GM19395 (cell line): ENCODE data around the gene HBQ1.
"Not testable (repeated sequence)": the region's sequence is repeated elsewhere in the genome, so short reads cannot be mapped to it uniquely, and the experiment has no call there.

Source experiments
- ATAC-seq: cut with Tn5 transposase; IDR thresholded peaks from one replicate; pipeline ENCODE4 v1.9.1; 2021; ENCODE audit warnings: mild to moderate bottlenecking, moderate library complexity; ENCODE audit not compliant: unreplicated experiment

Gene HBQ1

DNA sequence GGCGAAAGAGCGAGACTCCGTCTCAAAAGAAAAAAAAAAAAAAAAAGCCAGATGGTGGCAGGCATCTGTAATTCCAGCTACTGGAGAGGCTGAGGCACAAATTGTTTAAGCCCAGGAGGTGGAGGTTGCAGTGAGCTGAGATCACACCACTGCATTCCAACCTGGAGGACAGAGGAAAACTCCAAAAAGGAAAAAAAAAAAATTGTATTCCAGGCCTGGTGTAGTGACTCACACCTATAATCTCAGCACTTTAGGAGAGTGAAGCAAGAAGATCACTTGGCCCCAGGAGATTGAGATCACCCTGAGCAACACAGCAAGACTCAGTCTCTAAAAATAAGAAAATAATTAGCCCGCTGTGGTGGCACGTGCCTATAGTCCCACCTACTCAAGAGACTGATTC is 20.1 kb downstream of the HBQ1 start:
- no peak for ATAC-seq

GRCh38 chr16:203246-203645 is 23.0 kb downstream of the HBQ1 start:
- ATAC-seq = no peak

GRCh38 chr16:204046-204445 is 23.8 kb downstream of the HBQ1 start:
- ATAC-seq = not testable (repeated sequence)

DNA sequence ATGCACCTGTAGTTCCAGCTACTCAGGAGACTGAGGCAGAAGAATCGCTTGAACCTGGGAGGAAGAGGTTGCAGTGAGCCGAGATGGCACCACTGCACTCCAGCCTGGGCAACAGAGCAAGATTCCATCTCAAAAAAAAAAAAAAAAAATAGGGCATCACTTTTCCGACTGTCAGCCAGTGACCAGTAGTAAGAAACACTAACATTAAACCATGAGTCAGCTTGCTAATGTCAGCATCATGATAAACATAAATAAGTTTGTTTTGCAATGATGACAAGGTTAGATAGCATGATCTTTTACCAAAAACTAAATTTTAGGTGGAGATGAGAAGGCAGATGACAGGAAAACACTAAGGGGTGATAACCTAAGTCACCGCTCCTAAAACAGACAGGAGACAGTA is 29.1 kb downstream of the HBQ1 start:
- not testable (repeated sequence) for ATAC-seq

- not testable (repeated sequence) for ATAC-seq
These were observed 31.4 kb downstream of the HBQ1 start for GRCh38 chr16:211631-212180.

GRCh38 chr16:212999-213398 is 32.7 kb downstream of the HBQ1 start:
- ATAC-seq = no peak

DNA sequence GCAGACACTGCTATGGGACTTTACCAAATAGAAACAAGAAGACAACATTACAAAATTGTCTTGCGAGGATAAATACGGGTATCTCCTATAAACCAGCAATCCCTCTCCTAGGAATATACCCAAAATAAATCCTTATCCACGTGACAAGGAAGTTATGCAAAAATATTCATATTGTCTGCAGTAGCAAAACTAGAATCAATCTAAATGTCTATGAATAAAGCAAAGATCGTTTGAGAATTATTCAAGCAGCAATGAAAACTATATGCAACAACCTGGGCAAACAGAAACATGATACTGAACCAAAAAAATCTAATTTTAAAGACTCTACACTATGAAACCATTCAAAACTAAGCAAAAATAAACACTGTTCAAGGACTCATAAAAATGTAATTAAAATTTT is 39.8 kb downstream of the HBQ1 start:
- ATAC-seq = no peak

- ATAC-seq = peak; percentile 26
These were observed 48.0 kb downstream of the HBQ1 start for GRCh38 chr16:228151-228851.

DNA sequence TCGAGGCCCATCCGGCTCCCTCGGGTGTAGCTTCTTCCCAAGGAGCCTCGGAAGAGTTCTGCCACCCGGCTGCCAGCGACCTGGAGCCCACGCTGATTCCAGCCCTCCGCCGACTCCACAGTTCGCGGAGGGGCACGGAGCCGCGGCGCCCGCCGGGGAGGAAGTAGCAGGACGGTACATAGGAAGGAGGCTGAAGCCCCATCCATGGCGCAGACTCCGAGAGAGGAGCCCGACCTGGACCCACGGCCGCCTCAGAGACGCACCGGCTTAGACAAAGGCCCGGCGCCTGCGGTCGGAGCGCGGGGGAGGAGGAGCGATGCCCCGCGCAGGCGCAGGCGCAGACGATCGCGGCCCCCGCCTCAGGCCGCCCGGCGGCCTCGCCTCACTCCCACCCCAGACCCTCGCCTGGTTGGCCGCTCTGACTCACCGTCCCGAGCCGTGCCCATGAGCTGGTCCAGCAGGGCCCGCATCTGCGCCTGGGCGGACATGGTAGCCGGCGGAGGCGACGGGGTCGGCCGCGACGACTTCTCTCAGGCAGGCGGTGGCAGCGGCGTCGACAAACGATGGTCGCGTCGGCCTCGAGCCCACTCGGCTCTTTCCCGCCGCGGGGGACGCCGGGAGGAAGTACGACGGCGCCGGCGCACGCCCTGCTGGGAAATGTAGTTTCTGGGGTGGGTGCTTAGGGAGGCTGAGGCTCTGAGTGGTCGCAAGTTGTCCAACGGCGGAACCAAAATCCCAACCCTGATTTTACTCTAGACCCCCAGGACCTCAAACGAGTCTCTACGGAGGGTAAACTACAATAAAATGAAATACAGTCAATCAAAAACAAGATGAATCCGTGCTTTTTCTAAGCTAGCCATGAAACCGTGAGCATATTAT is 48.8 kb downstream of the HBQ1 start, which contains the start of gene LUC7L:
TSS of gene LUC7L (minus strand) at position 598 of the 879 bp plus-strand sequence. CDS start at position 488, 110 bp downstream.
- ATAC-seq = peak; percentile 80

DNA sequence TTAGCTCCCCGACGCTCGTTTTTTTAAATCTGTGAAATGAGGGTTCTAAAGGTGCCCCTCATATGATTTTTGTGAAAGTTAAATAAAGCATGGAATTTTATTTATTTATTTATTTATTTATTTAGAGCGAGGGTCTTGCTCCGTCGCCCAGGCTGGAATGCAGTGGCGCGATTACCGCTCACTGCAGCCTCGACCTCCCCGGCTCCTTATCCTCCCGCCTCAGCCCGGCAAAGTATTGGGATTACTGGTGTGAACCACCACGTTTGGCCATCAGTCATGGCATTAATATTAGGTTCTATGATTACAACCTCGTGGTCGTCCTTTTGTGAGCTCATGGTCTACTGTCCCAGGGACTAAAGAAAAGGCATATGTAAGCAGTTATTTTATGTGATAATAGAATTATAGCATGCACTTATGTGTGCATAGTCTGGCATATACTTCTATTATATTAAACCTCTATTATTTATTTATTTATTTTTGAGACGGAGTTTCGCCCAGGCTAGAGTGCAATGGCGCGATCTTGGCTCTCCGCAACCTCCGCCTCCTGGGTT is 49.5 kb downstream of the HBQ1 start:
- ATAC-seq = no peak

DNA sequence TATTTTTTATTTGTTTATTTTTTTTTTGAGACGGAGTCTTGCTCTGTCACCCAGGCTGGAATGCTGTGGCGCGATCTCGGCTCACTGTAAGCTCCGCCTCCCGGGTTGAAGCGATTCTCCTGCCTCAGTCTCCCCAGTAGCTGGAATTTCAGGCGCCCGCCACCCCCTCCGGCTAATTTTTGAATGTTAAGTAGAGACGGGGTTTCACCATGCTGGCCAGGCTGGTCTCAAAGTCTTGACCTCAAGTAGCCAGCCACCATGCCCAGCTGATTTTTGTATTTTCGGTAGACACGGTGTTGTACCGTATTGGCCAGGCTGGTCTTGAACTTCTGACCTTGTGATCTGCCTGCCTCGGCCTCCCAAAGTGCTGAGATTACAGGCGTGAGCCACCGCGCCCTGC is 50.1 kb downstream of the HBQ1 start:
- ATAC-seq = not testable (repeated sequence)
